NCI-H345 (cell line): ENCODE measurements around the gene MTMR6.

Source experiments
- DNase-seq: peaks from one replicate; lab custom pipeline; 2025; lab: John Stamatoyannopoulos, UW

MTMR6 gene

GRCh38 chr13:25217023-25217885 is 70.0 kb downstream of the MTMR6 start:
- DNase-seq: no peak

- DNase-seq: no peak
Measured at GRCh38 chr13:25215253-25215575, 72.1 kb downstream of the MTMR6 start.

GRCh38 chr13:25214491-25215252 is 72.6 kb downstream of the MTMR6 start:
- DNase-seq: no peak

- DNase-seq: no peak
Measured at GRCh38 chr13:25213715-25214114, 73.6 kb downstream of the MTMR6 start.

GRCh38 chr13:25210842-25211569 is 76.3 kb downstream of the MTMR6 start:
- no peak for DNase-seq

GRCh38 chr13:25207291-25207810 is 79.9 kb downstream of the MTMR6 start:
- no peak for DNase-seq

GRCh38 chr13:25204863-25205262 is 82.4 kb downstream of the MTMR6 start:
- no peak for DNase-seq

- DNase-seq: no peak
Measured at GRCh38 chr13:25203127-25203740, 84.1 kb downstream of the MTMR6 start.

GRCh38 chr13:25200783-25201182 is 86.5 kb downstream of the MTMR6 start:
- DNase-seq: no peak

- no peak for DNase-seq
Measured at GRCh38 chr13:25198647-25199046, 88.6 kb downstream of the MTMR6 start.

GRCh38 chr13:25196971-25197370 is 90.3 kb downstream of the MTMR6 start:
- no peak for DNase-seq
